HG03457 (cell line): ENCODE results near the gene NOP16.

ENCODE experiments used
- ATAC-seq: cut with Tn5 transposase; IDR thresholded peaks from one replicate; pipeline ENCODE4 v1.9.1; 2021; ENCODE audit warnings: moderate number of reproducible peaks; ENCODE audit not compliant: unreplicated experiment

Gene NOP16

DNA sequence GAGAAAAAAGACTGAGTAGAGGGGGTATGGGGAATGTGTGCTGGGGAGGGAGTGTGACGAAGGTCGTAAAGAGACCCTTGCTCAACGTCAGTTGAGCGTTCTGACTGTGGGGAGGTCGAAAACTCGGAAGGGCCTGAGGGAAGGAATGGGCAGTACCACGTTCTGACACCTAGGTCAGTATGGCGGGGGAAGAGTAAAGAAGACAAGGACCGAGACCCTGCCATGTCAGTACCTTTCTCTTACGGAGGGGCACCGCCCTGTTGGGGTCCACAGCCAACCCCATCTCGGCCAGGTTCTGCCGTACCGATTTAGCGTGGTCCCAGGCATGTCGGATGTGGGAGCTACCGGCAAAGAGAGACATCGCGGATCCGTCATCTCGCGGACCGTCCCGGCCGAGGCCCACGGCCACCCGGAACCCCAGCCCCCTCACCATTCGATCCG, 375 bp downstream of the NOP16 start:
- no peak for ATAC-seq

DNA sequence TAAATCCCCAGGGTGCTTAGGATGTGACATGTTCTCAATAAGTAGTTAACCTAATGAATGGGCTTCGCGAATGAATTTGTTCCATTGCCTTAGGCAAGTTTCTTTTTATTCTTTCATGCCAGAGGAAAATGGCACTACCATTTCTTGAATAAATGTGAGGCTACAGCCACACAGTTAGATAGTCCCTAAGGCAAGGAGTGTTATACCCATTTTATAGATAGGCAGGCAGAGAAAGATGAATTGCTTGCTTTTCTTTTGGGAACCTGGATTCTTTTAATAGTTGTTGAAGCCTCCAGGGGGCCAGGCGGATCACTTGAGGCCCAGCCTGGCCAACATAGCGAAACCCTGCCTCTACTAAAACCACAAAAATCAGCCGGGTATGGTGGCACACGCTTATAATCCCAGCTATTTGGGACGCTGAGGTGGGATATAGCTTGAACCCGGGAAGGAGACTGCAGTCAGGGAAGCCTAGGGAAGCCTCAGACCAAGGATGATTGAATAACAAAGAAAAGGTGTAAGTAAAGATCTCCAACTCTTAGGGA, 943 bp downstream of the NOP16 start:
- ATAC-seq, result no peak

DNA sequence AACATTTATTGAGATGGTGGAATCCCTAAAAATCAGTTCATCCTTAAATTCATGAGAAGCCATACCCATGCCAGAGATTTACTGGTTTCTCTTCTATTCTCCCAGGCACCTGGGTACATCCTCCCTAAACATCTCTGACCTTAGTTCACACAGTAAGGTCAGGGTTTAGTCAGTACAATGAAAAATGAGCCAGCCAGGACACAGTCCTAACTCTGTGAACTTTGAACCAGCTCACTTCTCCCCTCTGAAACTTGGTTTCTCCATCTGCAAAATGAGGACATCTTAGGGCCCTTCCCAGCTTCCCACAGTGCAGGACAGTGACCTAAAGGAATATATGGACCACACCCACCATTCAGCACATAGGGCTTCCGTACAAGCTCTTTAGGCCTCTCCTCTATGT, 1.9 kb downstream of the NOP16 start:
- no peak for ATAC-seq

DNA sequence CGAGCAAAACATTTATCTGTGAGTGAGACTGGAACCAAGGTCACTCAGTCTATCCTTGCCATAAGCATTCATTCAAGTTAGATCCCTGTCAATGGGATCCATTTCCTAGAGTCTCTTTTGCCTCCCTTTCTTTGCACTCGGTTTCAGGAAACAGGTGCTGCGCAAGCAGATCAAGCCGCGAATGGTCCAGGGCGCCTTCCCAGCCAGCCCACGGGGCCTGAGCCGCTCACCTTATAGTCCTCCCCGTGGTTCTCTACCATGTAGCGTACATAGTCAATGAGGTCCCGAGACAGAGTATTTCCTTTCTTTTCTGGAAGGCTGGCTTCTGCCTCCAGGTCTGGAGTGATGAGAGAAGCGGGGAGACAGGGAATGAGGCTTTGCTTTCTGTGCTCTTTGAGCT, 3.4 kb downstream of the NOP16 start:
- ATAC-seq, result no peak

DNA sequence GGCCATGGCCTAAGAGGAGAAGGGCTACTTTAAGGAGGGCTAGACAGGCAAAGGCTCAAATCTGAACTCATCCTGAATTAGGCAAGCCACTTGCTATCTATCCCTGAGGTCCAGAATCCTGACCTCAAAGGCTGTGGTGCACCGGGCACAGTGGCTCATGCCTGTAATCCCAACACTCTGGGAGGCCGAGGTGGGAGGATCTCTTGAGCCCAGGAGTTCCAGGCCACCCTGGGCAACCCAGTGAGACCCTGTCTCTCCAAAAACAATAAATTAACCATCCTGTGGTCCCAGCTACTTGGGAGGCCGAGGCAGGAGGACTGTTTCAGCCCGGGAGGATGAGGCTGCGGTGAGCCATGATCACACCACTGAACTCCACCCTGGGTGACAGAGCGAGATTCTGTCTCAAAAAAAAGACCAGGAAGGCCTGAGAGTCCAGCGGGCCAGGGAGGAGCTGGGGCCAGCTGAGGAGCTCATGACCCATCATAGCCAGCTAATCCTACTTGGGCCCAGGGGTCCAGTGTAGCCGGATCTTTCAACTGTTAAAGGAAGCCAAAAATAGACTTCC, 4.0 kb downstream of the NOP16 start:
- ATAC-seq, result no peak

DNA sequence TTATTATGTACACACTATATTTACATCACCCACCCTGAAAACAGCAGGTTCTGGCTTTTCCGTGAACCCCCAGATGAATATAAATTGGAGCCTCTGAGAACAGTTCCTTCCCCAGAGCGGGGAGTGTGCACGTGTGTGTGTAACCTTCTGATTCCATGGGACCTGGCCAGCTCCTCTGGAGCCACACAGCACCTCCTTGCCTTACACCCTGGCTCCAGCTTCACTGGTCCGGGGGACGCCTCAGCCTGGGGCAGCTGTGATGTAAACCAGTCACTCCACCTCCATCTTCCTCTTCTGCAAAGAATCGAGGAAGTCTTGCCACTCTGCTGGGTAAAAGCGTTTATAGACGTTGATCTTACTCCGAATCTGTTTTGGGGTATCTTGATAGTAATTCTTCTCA, 4.4 kb downstream of the NOP16 start:
- no peak for ATAC-seq

DNA sequence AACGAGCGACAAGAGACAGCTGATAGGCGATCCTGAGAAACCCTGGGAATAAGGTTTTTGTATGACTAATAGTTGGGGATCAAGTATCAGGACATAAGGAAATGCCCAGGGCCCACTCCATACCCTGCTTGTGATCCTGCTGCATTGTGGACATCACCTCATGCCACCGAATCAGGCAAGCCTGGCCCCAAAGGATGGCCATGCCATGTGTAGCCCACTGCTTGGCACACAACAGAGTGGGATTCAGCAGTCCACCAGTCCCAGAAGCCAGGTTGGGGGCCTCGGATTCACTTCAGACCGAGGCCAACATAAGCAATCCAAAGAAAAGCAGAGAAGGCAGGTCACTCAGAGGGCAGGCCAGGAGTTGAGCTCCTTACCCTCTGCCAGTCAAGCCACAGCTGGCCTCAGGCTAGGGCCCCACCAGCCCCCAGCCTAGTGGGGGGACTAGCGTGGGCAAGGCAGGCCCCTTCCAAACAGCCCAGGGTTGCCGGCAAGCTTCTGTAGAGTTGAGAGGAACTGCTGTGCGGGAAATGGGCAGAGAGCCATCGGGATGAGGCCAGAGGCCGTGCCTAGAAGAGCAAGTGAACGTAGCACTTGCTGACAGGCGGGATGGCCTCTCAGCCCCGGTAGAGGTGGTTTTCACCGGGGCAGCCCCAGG, 5.0 kb downstream of the NOP16 start:
- no peak for ATAC-seq

DNA sequence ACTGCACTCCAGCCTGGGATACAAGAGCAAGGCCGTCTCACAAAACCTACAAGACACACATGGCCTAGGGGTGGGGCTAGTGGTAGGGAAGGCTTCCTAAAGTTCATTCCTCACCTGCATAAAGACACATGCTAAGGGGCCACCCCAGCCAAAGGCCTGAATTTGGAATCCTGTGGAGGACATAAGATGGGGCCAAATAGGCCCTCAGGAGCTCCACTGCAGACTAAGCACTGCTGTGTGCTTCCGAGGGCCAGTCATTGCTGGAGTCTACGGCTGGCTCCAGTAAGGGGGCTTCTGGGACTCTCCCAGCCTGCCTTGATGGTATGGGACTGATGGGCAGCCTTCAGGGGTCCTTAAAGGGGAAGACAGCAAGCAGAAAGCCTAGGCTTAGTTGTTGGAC, 5.7 kb downstream of the NOP16 start:
- no peak for ATAC-seq

DNA sequence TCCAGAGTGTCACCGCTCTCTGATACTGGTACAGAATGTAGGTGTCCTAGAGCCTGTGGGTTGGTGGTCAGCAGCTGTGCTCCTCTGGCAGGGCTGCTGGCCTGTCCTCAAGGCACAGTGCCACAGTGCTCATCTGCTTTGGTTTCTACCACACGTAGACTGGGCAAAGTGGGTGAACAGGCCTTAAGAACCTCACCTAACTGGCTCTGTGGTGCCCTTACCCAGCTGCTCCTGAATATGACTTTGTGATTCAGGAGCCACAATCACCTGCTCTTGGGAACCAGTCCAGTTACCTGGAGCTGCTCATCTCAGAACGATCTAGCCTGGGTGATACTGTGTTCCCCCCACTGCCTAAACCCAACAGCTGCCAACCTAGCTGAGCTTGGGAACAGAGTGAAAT, 6.4 kb downstream of the NOP16 start:
- ATAC-seq, result no peak

DNA sequence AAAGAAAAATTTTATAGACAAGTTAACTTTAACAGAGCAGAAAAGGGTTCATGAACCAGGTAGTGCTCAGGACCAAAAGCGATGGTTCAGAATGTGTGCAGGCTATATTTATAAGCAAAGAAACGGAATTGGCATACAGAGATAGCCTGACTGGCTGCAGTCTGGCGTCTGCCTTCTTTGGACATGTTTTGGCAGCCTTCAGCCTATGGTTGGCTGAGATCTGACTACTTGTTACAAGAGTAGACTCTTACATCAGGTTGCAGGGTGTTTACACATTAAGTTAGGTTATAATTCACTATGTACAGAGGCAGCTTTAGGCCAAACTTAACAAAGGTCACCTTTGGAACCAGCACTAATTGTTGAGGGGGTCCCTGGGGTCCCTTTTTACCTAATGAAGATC, 7.0 kb downstream of the NOP16 start:
- no peak for ATAC-seq

DNA sequence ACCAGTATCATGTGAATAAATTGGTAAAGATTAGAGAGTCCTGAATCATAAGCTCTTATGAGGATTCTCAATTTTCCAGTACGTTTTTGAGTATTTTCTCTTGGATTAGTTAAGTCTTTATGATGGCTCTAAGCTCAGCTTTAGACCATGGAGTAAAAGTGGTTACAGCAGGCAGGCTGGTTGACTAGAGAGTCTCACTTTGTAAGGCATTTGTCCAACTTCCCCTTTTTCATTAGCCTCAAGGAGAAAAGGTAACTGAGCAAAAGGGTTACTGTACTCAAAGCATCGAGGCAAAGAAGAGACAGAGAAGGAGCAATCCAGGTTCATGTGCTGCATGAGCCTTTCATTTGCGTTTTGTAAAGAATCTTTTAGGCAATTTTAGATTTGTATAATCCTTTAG, 8.5 kb downstream of the NOP16 start:
- ATAC-seq, result no peak

DNA sequence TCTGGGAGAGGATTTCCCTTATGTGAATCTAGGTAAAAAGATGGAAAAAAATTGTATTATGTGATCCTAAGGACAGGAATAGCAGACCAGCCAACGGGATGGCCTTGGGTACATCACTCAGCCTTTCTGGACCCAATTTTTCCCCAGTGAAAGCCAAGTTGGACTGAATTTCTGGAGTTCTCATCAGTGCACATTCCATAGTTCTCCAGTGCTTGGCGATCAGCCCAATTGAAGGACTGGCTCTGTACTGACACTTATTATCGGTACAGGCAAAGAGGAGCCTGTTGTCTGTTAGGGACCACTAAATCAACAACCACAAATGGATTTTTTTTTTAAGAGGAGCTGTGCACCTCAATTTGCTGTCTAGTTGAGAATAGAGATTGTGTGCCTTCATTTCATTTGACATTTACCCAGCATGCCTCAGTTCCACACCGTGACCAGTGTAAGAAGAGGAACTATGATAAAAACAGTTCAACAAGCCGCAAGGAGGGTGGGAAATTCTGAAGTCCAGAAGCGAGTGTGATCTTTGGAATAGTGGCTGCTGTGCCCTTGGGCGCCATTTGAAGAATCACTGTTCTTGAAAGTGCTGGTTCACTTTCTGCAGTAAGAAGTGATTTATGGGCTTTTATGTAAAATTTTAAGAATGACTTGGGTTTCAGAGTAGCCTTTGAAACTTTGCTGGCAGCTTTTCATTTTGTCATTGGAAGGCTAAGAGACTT, 15.1 kb downstream of the NOP16 start:
- no peak for ATAC-seq

DNA sequence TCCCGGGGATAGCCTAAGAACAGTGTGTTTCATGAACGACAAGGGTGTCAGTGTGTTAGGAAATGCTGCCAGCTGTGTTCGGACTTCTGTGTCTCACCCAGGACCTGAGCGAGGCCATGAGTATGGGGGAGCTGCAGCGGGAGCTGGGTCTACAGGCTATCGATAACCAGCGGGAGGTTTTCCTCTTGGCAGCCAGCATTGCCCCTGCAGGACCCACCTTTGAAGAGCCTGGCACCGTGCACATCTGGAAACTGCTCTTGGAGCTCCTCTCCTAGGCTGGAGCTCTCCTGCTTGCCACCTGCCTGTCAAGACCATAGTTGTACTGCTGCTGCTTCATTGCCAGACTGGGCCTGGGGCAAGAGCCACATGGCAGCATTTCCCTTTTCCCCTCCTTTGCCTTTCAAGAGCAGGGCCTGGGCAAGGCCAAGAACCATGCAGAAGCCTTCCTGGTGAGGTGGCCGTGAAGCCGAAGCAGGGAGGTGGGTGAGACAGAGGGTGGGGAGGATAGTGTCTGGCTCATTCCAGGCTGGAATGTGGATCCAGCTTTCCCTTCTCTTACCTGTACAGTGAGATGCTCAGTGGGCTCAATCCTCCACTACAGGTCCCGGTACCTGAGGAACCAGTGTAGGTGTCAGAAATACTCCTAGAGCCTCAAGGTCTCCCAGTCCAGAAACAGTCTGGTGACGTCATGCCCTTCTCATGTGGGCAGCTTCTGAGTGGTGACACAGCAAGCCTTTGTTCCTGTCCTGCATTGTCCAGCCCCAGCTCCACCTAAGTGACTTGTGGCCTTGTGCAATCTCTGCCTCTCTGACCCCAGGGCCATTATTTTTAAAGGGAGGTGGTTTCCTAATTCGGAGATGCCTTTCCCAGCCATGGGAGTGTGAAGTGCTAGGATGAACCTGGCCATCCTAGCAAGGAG, 16.5 kb downstream of the NOP16 start:
- no peak for ATAC-seq

DNA sequence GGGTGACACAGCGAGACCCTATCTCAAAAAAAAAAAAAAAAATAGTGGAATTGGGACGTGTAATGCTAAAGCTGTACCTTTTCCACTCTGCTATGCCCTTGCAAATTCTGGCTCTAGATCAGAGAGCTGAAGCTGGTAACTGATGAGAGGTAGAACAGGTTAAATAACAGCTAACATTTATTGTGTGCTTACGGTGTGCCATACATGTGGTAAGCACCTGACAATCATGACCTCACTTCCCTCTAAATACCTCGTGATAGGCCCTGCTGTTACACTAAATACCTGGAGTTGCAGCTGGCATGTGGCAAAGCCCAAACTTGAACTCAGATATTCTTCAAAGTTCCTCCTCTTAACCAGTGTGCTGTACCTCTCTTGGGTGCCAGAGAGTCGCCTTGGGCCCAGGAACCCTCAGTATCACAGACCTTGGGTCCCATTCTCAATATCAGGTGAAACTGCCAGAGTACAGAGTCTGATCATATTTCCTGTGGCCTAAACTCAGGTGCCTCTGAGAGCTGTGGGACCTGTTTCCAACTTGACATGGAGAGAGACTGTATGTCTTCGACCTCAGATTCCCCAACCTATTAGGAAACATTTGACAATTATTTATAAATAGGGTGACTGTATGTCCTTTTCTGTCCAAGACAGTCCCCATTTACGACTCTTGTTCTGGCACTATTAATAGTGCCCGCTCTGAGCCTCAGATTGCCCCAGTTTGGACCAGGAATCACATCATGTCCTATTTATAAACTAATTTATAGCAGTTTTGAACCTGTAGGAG, 18.3 kb downstream of the NOP16 start:
- ATAC-seq, result no peak

DNA sequence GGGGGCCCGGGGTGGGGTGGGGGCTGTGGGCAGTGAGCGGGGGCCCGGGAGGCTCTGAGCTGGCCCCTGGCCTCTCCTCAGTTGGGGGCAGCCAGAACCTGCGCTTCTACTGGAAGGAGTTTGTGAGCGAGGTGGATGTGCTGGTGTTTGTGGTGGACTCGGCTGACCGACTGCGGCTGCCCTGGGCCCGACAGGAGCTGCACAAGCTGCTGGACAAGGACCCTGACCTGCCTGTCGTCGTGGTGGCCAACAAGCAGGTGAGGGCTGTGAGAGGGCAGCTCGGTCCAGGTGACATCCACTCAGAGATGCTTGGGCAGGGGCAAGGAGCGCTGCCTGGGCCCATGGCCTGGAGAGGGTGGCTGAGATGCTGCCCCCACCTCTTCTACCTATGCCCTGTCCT, 19.7 kb downstream of the NOP16 start:
- no peak for ATAC-seq

DNA sequence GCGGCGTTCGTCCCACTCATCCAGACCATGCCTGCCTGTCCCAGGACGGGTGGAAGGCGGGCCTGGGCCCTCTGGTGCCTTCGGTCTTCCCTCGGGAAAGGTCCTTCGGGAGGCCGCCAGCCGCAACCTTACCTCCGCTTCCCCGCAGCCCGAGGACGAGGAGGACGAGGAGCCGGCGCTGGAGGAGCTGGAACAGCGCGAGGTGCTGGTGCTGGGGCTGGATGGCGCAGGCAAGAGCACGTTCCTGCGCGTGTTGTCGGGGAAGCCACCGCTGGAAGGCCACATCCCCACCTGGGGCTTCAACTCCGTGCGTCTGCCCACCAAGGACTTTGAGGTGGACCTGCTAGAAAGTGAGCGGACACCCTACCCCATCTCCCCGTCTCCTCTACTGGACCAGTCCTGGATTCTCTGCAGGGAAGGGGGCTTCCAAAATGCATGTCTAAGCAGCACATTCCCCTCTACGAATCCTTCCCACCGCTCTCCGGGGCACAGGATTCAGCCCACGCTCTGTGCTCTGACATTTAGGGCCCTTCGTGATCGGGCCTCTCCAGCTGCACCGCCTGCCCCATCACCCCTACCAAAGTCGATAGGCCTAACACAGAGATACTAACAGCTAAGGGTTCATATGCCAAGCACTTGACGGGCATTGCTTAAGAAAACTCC, 22.0 kb downstream of the NOP16 start:
- no peak for ATAC-seq

DNA sequence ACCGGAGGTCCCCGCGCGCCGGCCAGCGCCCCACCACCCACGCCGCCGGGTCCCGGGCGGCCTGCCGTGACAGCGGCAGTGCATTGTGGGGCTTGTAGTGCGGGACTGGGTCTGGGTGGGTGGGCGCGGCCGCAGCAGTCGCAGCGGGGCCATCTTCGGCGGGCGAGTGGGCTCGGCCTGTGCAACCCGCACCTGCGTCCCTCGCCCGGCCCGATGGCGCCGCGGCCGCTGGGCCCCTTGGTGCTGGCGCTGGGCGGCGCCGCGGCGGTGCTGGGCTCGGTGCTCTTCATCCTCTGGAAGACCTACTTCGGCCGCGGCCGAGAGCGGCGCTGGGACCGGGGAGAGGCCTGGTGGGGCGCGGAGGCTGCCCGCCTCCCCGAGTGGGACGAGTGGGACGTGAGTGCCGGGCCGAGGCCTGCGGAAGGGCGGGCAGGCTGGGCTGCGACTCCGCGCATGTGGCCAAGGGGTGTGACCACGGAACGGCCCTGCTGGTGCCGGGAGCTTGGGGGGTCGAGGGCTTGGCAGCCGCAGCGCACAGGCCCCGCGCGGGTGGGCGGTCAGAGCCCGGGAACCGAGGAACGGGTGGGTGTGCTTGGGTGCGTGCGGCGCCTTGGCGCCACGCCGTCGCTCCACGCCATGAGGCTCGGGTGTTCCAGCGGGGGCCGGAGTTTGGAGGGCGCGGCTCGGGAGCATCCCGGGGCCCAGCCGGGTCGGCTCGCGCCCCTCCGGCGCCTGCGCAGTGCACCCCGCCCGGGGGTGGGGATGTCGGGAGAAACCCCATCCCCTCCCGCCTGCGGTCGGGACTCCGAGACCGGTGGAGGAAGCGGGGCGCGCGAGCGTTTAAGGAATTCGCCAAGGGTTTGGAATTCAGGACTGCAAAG, 22.8 kb downstream of the NOP16 start, which contains the start of gene ARL10:
ARL10 (plus strand) TSS at position 137 of the 881 bp plus-strand sequence; CDS start at position 214, 77 bp downstream.
- ATAC-seq, result peak; percentile 33

DNA sequence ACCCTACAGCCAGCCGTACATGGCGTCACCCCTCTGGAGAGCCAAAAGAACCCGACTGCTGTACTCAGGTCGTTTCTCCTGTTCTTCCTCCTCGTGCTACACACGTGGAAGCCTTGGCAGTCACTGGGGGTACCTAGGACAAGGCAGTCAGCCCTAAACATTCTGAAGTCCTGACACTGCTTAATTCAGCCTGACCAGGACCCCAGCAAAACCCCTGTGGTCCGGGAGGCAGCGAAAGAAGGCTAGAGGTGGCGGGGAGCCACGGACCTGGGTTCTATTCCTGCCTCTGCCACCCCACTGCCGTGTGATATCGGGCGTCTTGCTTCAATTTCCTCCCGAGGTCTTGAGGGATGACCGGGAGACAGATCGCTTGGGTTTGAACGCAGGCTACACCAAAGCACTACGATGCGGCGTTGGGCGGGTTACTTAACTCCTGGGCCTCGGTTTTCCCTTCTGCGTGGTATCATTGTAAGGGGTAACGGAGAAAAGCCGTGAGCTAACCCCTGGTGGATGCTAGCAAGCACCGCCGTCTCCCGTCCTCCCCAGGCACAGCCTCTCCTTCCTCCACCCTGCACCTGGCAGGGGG, 23.5 kb downstream of the NOP16 start:
- no peak for ATAC-seq

DNA sequence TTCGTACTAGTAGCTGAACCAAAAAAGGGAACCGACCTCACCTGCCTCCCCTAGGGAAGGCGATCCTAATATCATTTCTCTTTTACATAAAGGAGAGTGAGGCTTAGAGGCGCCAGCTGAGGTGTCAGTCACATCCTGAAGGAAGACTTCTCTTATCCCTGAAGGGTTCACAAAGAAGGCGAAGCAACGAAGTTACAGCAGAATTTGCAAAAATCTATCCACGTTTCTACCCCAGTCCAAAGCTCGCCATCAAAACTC, 26.2 kb downstream of the NOP16 start:
- ATAC-seq, result no peak
